Left lung (tissue), 10 donors: ENCODE data around the gene ARHGAP18. TPM values are rescaled to one million over a fixed set of nuclear protein-coding genes. Genes with fewer than 3 reads are reported as not detected.

Source experiments
- ATAC-seq: fragments of 200-7000 bp; cut with Tn5 transposase; one replicate; pipeline ENCODE4 v1.9.1; 2020; ENCODE audit warnings: moderate library complexity
- DNase-seq, 4 donors: peaks; one replicate each; pipeline ENCODE4 v3.0.0-alpha.2; 2013 to 2020
- H3K27ac ChIP-seq, 2 donors: fragments of 200-600 bp; sonication (generic) in 1 of 2; one replicate each; pipeline versions ENCODE4 v1.5.0 to v1.8.0; 2020 to 2021
- H3K27me3 ChIP-seq, 2 donors: fragments of 200-600 bp; sonication (generic) in 1 of 2; one replicate each; pipeline versions ENCODE4 v1.5.0 to v1.8.0; 2020 to 2021
- H3K36me3 ChIP-seq, 2 donors: fragments of 200-600 bp; sonication (generic) in 1 of 2; one replicate each; pipeline versions ENCODE4 v1.5.0 to v1.8.0; 2020 to 2021
- H3K4me1 ChIP-seq, 2 donors: fragments of 200-600 bp; one replicate each; pipeline ENCODE4 v1.8.0; 2021
- H3K4me3 ChIP-seq, 2 donors: fragments of 200-600 bp; sonication (generic) in 1 of 2; one replicate each; pipeline versions ENCODE4 v1.5.0 to v1.8.0; 2020 to 2021; ENCODE audit warnings: mild to moderate bottlenecking in 1 of 2
- H3K9me3 ChIP-seq, 2 donors: fragments of 200-600 bp; sonication (generic) in 1 of 2; one replicate each; pipeline versions ENCODE4 v1.5.0 to v1.8.0; 2020 to 2021
- CTCF ChIP-seq, 2 donors: fragments of 200-600 bp; sonication (generic) in 1 of 2; IDR thresholded peaks; one replicate each; pipeline versions ENCODE4 v1.5.0 to v1.8.0; 2021; ENCODE audit warnings: antibody characterized with exemption in 2 of 2
- intact Hi-C, 2 donors: fragments of 100-400 bp; cut with DNase I; formaldehyde crosslinking; loops; one replicate each; pipeline versions ENCODE4 v1.11.2 to v1.14.2; 2022
- polyA plus RNA-seq, 6 donors: library from polyadenylated mRNA; unstranded; fragments of 120-200 nt; gene quantifications; one replicate each; pipeline ENCODE4 v1.2.1, GENCODE V29; 2013; ENCODE audit not compliant: insufficient read length in 6 of 6
- total RNA-seq, 2 donors: library from RNA; stranded (reverse); fragmentation: NEBNext Ultra II Directional; extraction: Animal tissue kit (Norgen Biotek cat#: 25700); gene quantifications; one replicate each; pipeline ENCODE4 v1.2.1, GENCODE V29; 2021
- donor health status: DM: no; HTN: yes; CAD: no.
- donor health status: DM: no; HTN: no; CAD: no.

ARHGAP18 gene
- total and polyA plus RNA-seq, 8 donors, result 46.0 to 76.4 (median 67.9) TPM

GRCh38 chr6:129643968-129644367 is 66.0 kb downstream of the ARHGAP18 start:
- Histone ChIP-seq H3K4me1 (peaks cover 23 to 39% of the 10 kb centered on the region in 2 donors), H3K27me3 (no peaks in the 10 kb centered on the region), H3K4me3 (no peak overlapping the region), H3K36me3 (peaks cover 0 to 3% of the 10 kb centered on the region in 2 donors), H3K27ac (peak overlapping the region; percentile 14 to 51), H3K9me3 (no peaks in the 10 kb centered on the region)
- intact Hi-C loops, result no loop called here
- no peak for TF ChIP-seq CTCF (IDR thresholded peaks at IDR 0.05)
- DNase-seq (no peak), ATAC-seq (no peak)

DNA sequence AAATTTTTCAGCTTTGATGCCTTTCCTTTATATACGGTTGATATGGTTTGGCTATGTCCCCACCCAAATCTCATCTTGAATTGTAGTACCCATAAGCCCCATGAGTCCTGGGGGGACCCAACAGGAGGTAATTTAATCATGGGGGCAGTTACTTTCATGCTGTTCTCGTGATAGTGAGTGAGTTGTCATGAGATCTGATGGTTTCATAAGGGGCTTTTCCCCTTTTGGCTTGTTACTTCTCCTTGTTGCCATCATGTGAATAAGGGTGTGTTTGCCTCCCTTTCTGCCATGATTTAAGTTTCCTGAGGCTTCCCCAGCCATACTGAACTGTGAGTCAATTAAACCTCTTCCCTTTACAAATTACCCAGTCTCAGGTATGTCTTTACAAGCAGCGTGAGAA is 66.8 kb downstream of the ARHGAP18 start:
- H3K36me3 ChIP-seq, result peaks cover 0 to 6% of the 10 kb centered on the region in 2 donors
- peaks cover 24 to 42% of the 10 kb centered on the region in 2 donors for H3K4me1 ChIP-seq
- intact Hi-C loops, result no loop called here
- H3K27me3 ChIP-seq, result no peaks in the 10 kb centered on the region
- H3K4me3 ChIP-seq, result no peak overlapping the region
- DNase-seq (no peak), ATAC-seq (no peak)
- no peak for TF ChIP-seq CTCF (IDR thresholded peaks at IDR 0.05)
- H3K27ac ChIP-seq, result peak overlapping the region in 1 of 2 donors; percentile 51
- H3K9me3 ChIP-seq, result no peaks in the 10 kb centered on the region

GRCh38 chr6:129642322-129642721 is 67.7 kb downstream of the ARHGAP18 start:
- peaks cover 0 to 10% of the 10 kb centered on the region in 2 donors for H3K36me3 ChIP-seq
- peaks cover 24 to 49% of the 10 kb centered on the region in 2 donors for H3K4me1 ChIP-seq
- no peaks in the 10 kb centered on the region for H3K27me3 ChIP-seq

DNA sequence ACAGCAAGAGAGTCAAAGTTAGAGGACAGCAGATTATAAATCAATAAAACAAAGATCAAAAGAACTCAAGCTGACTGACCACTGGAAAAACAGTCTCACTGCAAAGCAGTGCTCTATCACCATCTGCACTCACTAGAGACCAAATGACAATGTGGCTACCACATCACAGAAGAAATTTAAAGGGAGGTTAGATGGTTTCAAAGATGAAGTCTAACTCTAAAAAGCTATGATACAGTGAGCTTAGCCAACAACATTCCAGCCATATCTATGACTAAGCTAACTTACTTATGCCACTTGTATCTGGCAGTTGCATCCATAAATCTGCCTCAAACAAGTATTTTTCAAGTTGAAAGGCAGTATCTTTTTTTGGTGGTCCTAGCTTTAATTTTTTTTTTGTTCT is 68.6 kb downstream of the ARHGAP18 start:
- Histone ChIP-seq H3K27me3 (no peaks in the 10 kb centered on the region), H3K4me3 (no peak overlapping the region), H3K4me1 (peaks cover 24 to 45% of the 10 kb centered on the region in 2 donors), H3K9me3 (no peaks in the 10 kb centered on the region), H3K36me3 (peaks cover 0 to 19% of the 10 kb centered on the region in 2 donors), H3K27ac (no peak overlapping the region)
- no peak for TF ChIP-seq CTCF (IDR thresholded peaks at IDR 0.05)
- no peak for ATAC-seq
- intact Hi-C loops, result no loop called here
- DNase-seq, result no peak

More at GRCh38 chr6:129642322-129642721, 67.7 kb downstream of the ARHGAP18 start:
- intact Hi-C loops, result no loop called here
- Histone ChIP-seq H3K4me3 (no peak overlapping the region), H3K9me3 (no peaks in the 10 kb centered on the region), H3K27ac (no peak overlapping the region)
- no peak for TF ChIP-seq CTCF (IDR thresholded peaks at IDR 0.05)
- DNase-seq (no peak), ATAC-seq (no peak)

DNA sequence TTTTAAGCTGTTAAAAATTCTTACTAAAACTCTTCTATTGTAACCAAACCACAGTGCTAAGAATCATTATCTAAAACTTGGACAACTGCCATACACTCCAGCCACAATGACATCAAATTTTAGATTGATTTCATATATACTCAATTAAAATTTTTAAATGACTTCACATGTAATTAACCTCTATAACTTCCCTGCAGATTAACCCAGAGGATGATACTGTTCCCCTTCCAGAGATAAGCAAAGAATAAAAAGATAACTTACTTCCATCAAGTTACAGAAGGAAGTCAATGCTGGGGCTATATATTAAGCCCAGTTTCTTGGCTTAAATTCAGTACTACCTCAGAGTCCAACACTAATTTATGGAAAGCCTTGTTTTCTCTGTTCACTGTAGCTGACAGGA is 71.3 kb downstream of the ARHGAP18 start:
- ATAC-seq, result no peak
- no peaks in the 10 kb centered on the region for H3K9me3 ChIP-seq
- no peak for TF ChIP-seq CTCF (IDR thresholded peaks at IDR 0.05)
- intact Hi-C loops, result no loop called here
- peak overlapping the region in 1 of 2 donors; percentile 13 for H3K27ac ChIP-seq
- no peaks in the 10 kb centered on the region for H3K27me3 ChIP-seq
- no peak for DNase-seq
- peaks cover 0 to 19% of the 10 kb centered on the region in 2 donors for H3K36me3 ChIP-seq
- no peak overlapping the region for H3K4me3 ChIP-seq
- peaks cover 7 to 29% of the 10 kb centered on the region in 2 donors for H3K4me1 ChIP-seq
